ENCODE results near the gene GPX4. TPM values are rescaled to one million over a fixed set of nuclear protein-coding genes. Genes with fewer than 3 reads are reported as not detected.

Gene GPX4
- total RNA-seq, 4 donors from 2014 or later = 616 to 907 (median 819) TPM

GRCh38 chr19:1102407-1103131 is 1.2 kb upstream of the GPX4 start:
- Histone ChIP-seq H3K4me3 (peak overlapping the region in 3 of 4 donors; percentile 21 to 69 (median 49)), H3K27ac (peak overlapping the region; percentile 95 to 100 (median 98)), H3K9me3 (no peaks in the 10 kb centered on the region), H3K36me3 (peaks cover 0 to 13% of the 10 kb centered on the region in 2 donors), H3K27me3 (no peaks in the 10 kb centered on the region), H3K4me1 (peaks cover 42 to 47% of the 10 kb centered on the region in 2 donors)
- ATAC-seq = peak; percentile 60 to 63
- intact Hi-C loops (cut with DNase I; ENCODE audit: low total_unique reads) = loop anchor here (1.0 to 10.0 kb wide), 5 partner anchors 55 to 962 kb away; partner anchors contain the start of genes ABCA7, CIRBP, RNU6-2 and TMEM259
- TF ChIP-seq CTCF (IDR thresholded peaks at IDR 0.05 in 4 of 5, conservative IDR thresholded peaks at IDR 0.05 in 1 of 5) = no peak
- peak in 1 of 2 donors; percentile 61 for TF ChIP-seq POLR2A (IDR thresholded peaks at IDR 0.05)
- in situ Hi-C loops (cut with MboI; ENCODE audit: low sequenced_read_pairs in 4 of 4) = no loop called here
- peak; percentile 75 to 87 for DNase-seq

- no peaks in the 10 kb centered on the region for H3K27me3 ChIP-seq
- no peaks in the 10 kb centered on the region for H3K9me3 ChIP-seq
- intact Hi-C loops (cut with DNase I; ENCODE audit: low total_unique reads) (loop anchor here (2.0 to 10.0 kb wide), 4 partner anchors 54 to 962 kb away; partner anchors contain the start of genes ABCA7, RNU6-2 and TMEM259), in situ Hi-C loops (cut with MboI; ENCODE audit: low sequenced_read_pairs in 4 of 4) (no loop called here)
- peak; percentile 0 for ATAC-seq
- peak overlapping the region; percentile 95 to 100 (median 98) for H3K27ac ChIP-seq
- peaks cover 42 to 47% of the 10 kb centered on the region in 2 donors for H3K4me1 ChIP-seq
- DNase-seq = no peak
- peak overlapping the region; percentile 39 to 69 (median 52) for H3K4me3 ChIP-seq
- H3K36me3 ChIP-seq = peaks cover 0 to 17% of the 10 kb centered on the region in 2 donors
- no peak for TF ChIP-seq CTCF (IDR thresholded peaks at IDR 0.05 in 4 of 5, conservative IDR thresholded peaks at IDR 0.05 in 1 of 5)
- no peak for TF ChIP-seq POLR2A (IDR thresholded peaks at IDR 0.05)
Measured at GRCh38 chr19:1103132-1103707, 574 bp upstream of the GPX4 start.

GRCh38 chr19:1104311-1105007 is 665 bp downstream of the GPX4 start:
- DNase-seq (peak; percentile 64 to 81), ATAC-seq (peak; percentile 38 to 39)
- intact Hi-C loops (cut with DNase I; ENCODE audit: low total_unique reads) (loop anchor here (2.0 to 10.0 kb wide), 4 partner anchors 53 to 960 kb away; partner anchors contain the start of genes ATP5F1D, RNU6-2 and TMEM259), in situ Hi-C loops (cut with MboI; ENCODE audit: low sequenced_read_pairs in 4 of 4) (no loop called here)
- Histone ChIP-seq H3K4me1 (peaks cover 36 to 41% of the 10 kb centered on the region in 2 donors), H3K27ac (peak overlapping the region; percentile 95 to 100 (median 98)), H3K36me3 (peaks cover 0 to 22% of the 10 kb centered on the region in 2 donors), H3K27me3 (no peaks in the 10 kb centered on the region), H3K4me3 (peak overlapping the region; percentile 69 to 98 (median 83)), H3K9me3 (no peaks in the 10 kb centered on the region)
- TF ChIP-seq CTCF (IDR thresholded peaks at IDR 0.05 in 4 of 5, conservative IDR thresholded peaks at IDR 0.05 in 1 of 5) = peak in 2 of 5 experiments; percentile 17 to 23
- TF ChIP-seq POLR2A (IDR thresholded peaks at IDR 0.05) = peak in 1 of 2 donors; percentile 11

GRCh38 chr19:1105008-1105872 is 1.4 kb downstream of the GPX4 start:
- ATAC-seq (no peak), DNase-seq (no peak)
- peak overlapping the region; percentile 95 to 100 (median 98) for H3K27ac ChIP-seq
- H3K4me3 ChIP-seq = peak overlapping the region; percentile 69 to 98 (median 83)
- in situ Hi-C loops (cut with MboI; ENCODE audit: low sequenced_read_pairs in 4 of 4) = no loop called here
- TF ChIP-seq CTCF (IDR thresholded peaks at IDR 0.05 in 4 of 5, conservative IDR thresholded peaks at IDR 0.05 in 1 of 5) (no peak), POLR2A (IDR thresholded peaks at IDR 0.05) (no peak)
- intact Hi-C loops (cut with DNase I; ENCODE audit: low total_unique reads) = loop anchor here (2.0 to 10.0 kb wide), 2 partner anchors 136 to 960 kb away; partner anchors contain the start of gene ATP5F1D
- no peaks in the 10 kb centered on the region for H3K27me3 ChIP-seq
- H3K4me1 ChIP-seq = peaks cover 34 to 38% of the 10 kb centered on the region in 2 donors
- H3K9me3 ChIP-seq = no peaks in the 10 kb centered on the region
- peaks cover 0 to 22% of the 10 kb centered on the region in 2 donors for H3K36me3 ChIP-seq
